Measurements from ENCODE around the gene RAD52. TPM values are rescaled to one million over a fixed set of nuclear protein-coding genes. Genes with fewer than 3 reads are reported as not detected.
"Not testable (repeated sequence)": the region's sequence is repeated elsewhere in the genome, so short reads cannot be mapped to it uniquely, and the experiment has no call there.

Gene RAD52
- polyA plus RNA-seq, 1 donor = 27.9 TPM

GRCh38 chr12:943051-943450, 6.4 kb downstream of the RAD52 start:
- H3K4me3 ChIP-seq (ENCODE audit: low read length) = no peak overlapping the region
- H3K4me1 ChIP-seq (ENCODE audit: control insufficient read depth, insufficient read depth, low read length) = no peaks in the 10 kb centered on the region
- H3K27me3 ChIP-seq (ENCODE audit: control insufficient read depth, insufficient read depth, low read length) = no peaks in the 10 kb centered on the region
- H3K27ac ChIP-seq (ENCODE audit: low read length) = no peak overlapping the region
- no peak for DNase-seq
- WGBS (ENCODE audit: insufficient coverage, low lambda C conversion rate) = no CpG with 5 or more reads among the region's 6 CpGs
- peaks cover 17% of the 10 kb centered on the region for H3K36me3 ChIP-seq (ENCODE audit: control insufficient read depth, insufficient read depth, low read length)
- no peaks in the 10 kb centered on the region for H3K9me3 ChIP-seq (ENCODE audit: control insufficient read depth, low read depth, low read length)

- peaks cover 20% of the 10 kb centered on the region for H3K36me3 ChIP-seq (ENCODE audit: control insufficient read depth, insufficient read depth, low read length)
- DNase-seq = no peak
- no CpG with 5 or more reads among the region's 3 CpGs for WGBS (ENCODE audit: insufficient coverage, low lambda C conversion rate)
- H3K27ac ChIP-seq (ENCODE audit: low read length) = no peak overlapping the region
- no peaks in the 10 kb centered on the region for H3K27me3 ChIP-seq (ENCODE audit: control insufficient read depth, insufficient read depth, low read length)
- H3K4me3 ChIP-seq (ENCODE audit: low read length) = no peak overlapping the region
- no peaks in the 10 kb centered on the region for H3K4me1 ChIP-seq (ENCODE audit: control insufficient read depth, insufficient read depth, low read length)
- H3K9me3 ChIP-seq (ENCODE audit: control insufficient read depth, low read depth, low read length) = no peaks in the 10 kb centered on the region
Measured at GRCh38 chr12:938810-939209, 10.7 kb downstream of the RAD52 start.

- no peak overlapping the region for H3K4me3 ChIP-seq (ENCODE audit: low read length)
- no peaks in the 10 kb centered on the region for H3K27me3 ChIP-seq (ENCODE audit: control insufficient read depth, insufficient read depth, low read length)
- WGBS (ENCODE audit: insufficient coverage, low lambda C conversion rate) = no CpG with 5 or more reads among the region's 8 CpGs
- no peak for DNase-seq
- peaks cover 20% of the 10 kb centered on the region for H3K36me3 ChIP-seq (ENCODE audit: control insufficient read depth, insufficient read depth, low read length)
- no peaks in the 10 kb centered on the region for H3K9me3 ChIP-seq (ENCODE audit: control insufficient read depth, low read depth, low read length)
- no peaks in the 10 kb centered on the region for H3K4me1 ChIP-seq (ENCODE audit: control insufficient read depth, insufficient read depth, low read length)
- no peak overlapping the region for H3K27ac ChIP-seq (ENCODE audit: low read length)
Measured at GRCh38 chr12:936377-937345, 12.8 kb downstream of the RAD52 start.

GRCh38 chr12:935891-936290, 13.6 kb downstream of the RAD52 start:
- not testable (repeated sequence) for H3K4me3 ChIP-seq (ENCODE audit: low read length); H3K27me3 ChIP-seq (ENCODE audit: control insufficient read depth, insufficient read depth, low read length); H3K27ac ChIP-seq (ENCODE audit: low read length); DNase-seq; H3K9me3 ChIP-seq (ENCODE audit: control insufficient read depth, low read depth, low read length); H3K4me1 ChIP-seq (ENCODE audit: control insufficient read depth, insufficient read depth, low read length)
- H3K36me3 ChIP-seq (ENCODE audit: control insufficient read depth, insufficient read depth, low read length) = peaks cover 28% of the 10 kb centered on the region
- no CpG with 5 or more reads among the region's 12 CpGs for WGBS (ENCODE audit: insufficient coverage, low lambda C conversion rate)

GRCh38 chr12:931591-931990, 17.9 kb downstream of the RAD52 start:
- WGBS (ENCODE audit: insufficient coverage, low lambda C conversion rate) = no CpG with 5 or more reads among the region's 4 CpGs
- Histone ChIP-seq H3K4me3 (ENCODE audit: low read length) (no peak overlapping the region), H3K9me3 (ENCODE audit: control insufficient read depth, low read depth, low read length) (no peaks in the 10 kb centered on the region), H3K27ac (ENCODE audit: low read length) (no peak overlapping the region), H3K4me1 (ENCODE audit: control insufficient read depth, insufficient read depth, low read length) (no peaks in the 10 kb centered on the region), H3K36me3 (ENCODE audit: control insufficient read depth, insufficient read depth, low read length) (peaks cover 42% of the 10 kb centered on the region), H3K27me3 (ENCODE audit: control insufficient read depth, insufficient read depth, low read length) (no peaks in the 10 kb centered on the region)
- no peak for DNase-seq

GRCh38 chr12:931060-931459, 18.4 kb downstream of the RAD52 start:
- H3K36me3 ChIP-seq (ENCODE audit: control insufficient read depth, insufficient read depth, low read length) = peaks cover 46% of the 10 kb centered on the region
- no CpG with 5 or more reads among the region's 5 CpGs for WGBS (ENCODE audit: insufficient coverage, low lambda C conversion rate)

GRCh38 chr12:926641-927040, 22.9 kb downstream of the RAD52 start:
- no peak overlapping the region for H3K27ac ChIP-seq (ENCODE audit: low read length)
- no peaks in the 10 kb centered on the region for H3K9me3 ChIP-seq (ENCODE audit: control insufficient read depth, low read depth, low read length)
- no peaks in the 10 kb centered on the region for H3K27me3 ChIP-seq (ENCODE audit: control insufficient read depth, insufficient read depth, low read length)
- H3K4me3 ChIP-seq (ENCODE audit: low read length) = no peak overlapping the region
- WGBS (ENCODE audit: insufficient coverage, low lambda C conversion rate) = no CpG with 5 or more reads among the region's 12 CpGs
- peaks cover 57% of the 10 kb centered on the region for H3K36me3 ChIP-seq (ENCODE audit: control insufficient read depth, insufficient read depth, low read length)
- H3K4me1 ChIP-seq (ENCODE audit: control insufficient read depth, insufficient read depth, low read length) = no peaks in the 10 kb centered on the region
- no peak for DNase-seq

More at GRCh38 chr12:931060-931459, 18.4 kb downstream of the RAD52 start:
- no peak for DNase-seq
- no peaks in the 10 kb centered on the region for H3K9me3 ChIP-seq (ENCODE audit: control insufficient read depth, low read depth, low read length)
- H3K27me3 ChIP-seq (ENCODE audit: control insufficient read depth, insufficient read depth, low read length) = no peaks in the 10 kb centered on the region
- H3K4me3 ChIP-seq (ENCODE audit: low read length) = no peak overlapping the region
- no peak overlapping the region for H3K27ac ChIP-seq (ENCODE audit: low read length)
- no peaks in the 10 kb centered on the region for H3K4me1 ChIP-seq (ENCODE audit: control insufficient read depth, insufficient read depth, low read length)

- WGBS (ENCODE audit: insufficient coverage, low lambda C conversion rate) = no CpG with 5 or more reads among the region's 2 CpGs
- no peaks in the 10 kb centered on the region for H3K9me3 ChIP-seq (ENCODE audit: control insufficient read depth, low read depth, low read length)
- no peaks in the 10 kb centered on the region for H3K4me1 ChIP-seq (ENCODE audit: control insufficient read depth, insufficient read depth, low read length)
- H3K27ac ChIP-seq (ENCODE audit: low read length) = no peak overlapping the region
- H3K36me3 ChIP-seq (ENCODE audit: control insufficient read depth, insufficient read depth, low read length) = peaks cover 50% of the 10 kb centered on the region
- H3K27me3 ChIP-seq (ENCODE audit: control insufficient read depth, insufficient read depth, low read length) = no peaks in the 10 kb centered on the region
- DNase-seq = no peak
- no peak overlapping the region for H3K4me3 ChIP-seq (ENCODE audit: low read length)
Measured at GRCh38 chr12:922285-922684, 27.2 kb downstream of the RAD52 start.

- WGBS (ENCODE audit: insufficient coverage, low lambda C conversion rate) = no CpG with 5 or more reads among the region's 1 CpG
- H3K9me3 ChIP-seq (ENCODE audit: control insufficient read depth, low read depth, low read length) = no peaks in the 10 kb centered on the region
- H3K36me3 ChIP-seq (ENCODE audit: control insufficient read depth, insufficient read depth, low read length) = peaks cover 52% of the 10 kb centered on the region
- H3K4me1 ChIP-seq (ENCODE audit: control insufficient read depth, insufficient read depth, low read length) = no peaks in the 10 kb centered on the region
- H3K27me3 ChIP-seq (ENCODE audit: control insufficient read depth, insufficient read depth, low read length) = no peaks in the 10 kb centered on the region
- no peak overlapping the region for H3K4me3 ChIP-seq (ENCODE audit: low read length)
- no peak overlapping the region for H3K27ac ChIP-seq (ENCODE audit: low read length)
- no peak for DNase-seq
Measured at GRCh38 chr12:920676-921075, 28.8 kb downstream of the RAD52 start.

- no peak for DNase-seq
- Histone ChIP-seq H3K9me3 (ENCODE audit: control insufficient read depth, low read depth, low read length) (no peaks in the 10 kb centered on the region), H3K27ac (ENCODE audit: low read length) (no peak overlapping the region), H3K27me3 (ENCODE audit: control insufficient read depth, insufficient read depth, low read length) (no peaks in the 10 kb centered on the region), H3K4me3 (ENCODE audit: low read length) (no peak overlapping the region), H3K36me3 (ENCODE audit: control insufficient read depth, insufficient read depth, low read length) (peaks cover 76% of the 10 kb centered on the region), H3K4me1 (ENCODE audit: control insufficient read depth, insufficient read depth, low read length) (no peaks in the 10 kb centered on the region)
- 100% methylated on average over 1 of the region's 23 CpGs for WGBS (ENCODE audit: insufficient coverage, low lambda C conversion rate)
Measured at GRCh38 chr12:916712-917445, 32.6 kb downstream of the RAD52 start.
